Activated T-cell treated with anti-CD3 and anti-CD28 coated beads for 4 hours (primary cell): ENCODE measurements around the gene LRRC75B.
"Not testable (repeated sequence)": the region's sequence is repeated elsewhere in the genome, so short reads cannot be mapped to it uniquely, and the experiment has no call there.

Experiments used
- DNase-seq: peaks from one replicate; pipeline ENCODE4 v3.0.0-alpha.2; 2020

LRRC75B gene

GRCh38 chr22:24602105-24602749 is 9.4 kb upstream of the LRRC75B start:
- not testable (repeated sequence) for DNase-seq

- no peak for DNase-seq
These were observed 8.6 kb upstream of the LRRC75B start for GRCh38 chr22:24601217-24602104.

- not testable (repeated sequence) for DNase-seq
These were observed 7.3 kb upstream of the LRRC75B start for GRCh38 chr22:24599958-24600715.

GRCh38 chr22:24599514-24599913 is 6.6 kb upstream of the LRRC75B start:
- no peak for DNase-seq

GRCh38 chr22:24597076-24597475 is 4.2 kb upstream of the LRRC75B start:
- DNase-seq = not testable (repeated sequence)

- DNase-seq = no peak
These were observed 3.0 kb upstream of the LRRC75B start for GRCh38 chr22:24595863-24596262.

GRCh38 chr22:24595228-24595627 is 2.4 kb upstream of the LRRC75B start:
- no peak for DNase-seq

GRCh38 chr22:24594569-24595120 is 1.8 kb upstream of the LRRC75B start:
- DNase-seq = no peak

- DNase-seq = no peak
These were observed 1.1 kb upstream of the LRRC75B start for GRCh38 chr22:24593836-24594568.

- DNase-seq = not testable (repeated sequence)
These were observed 624 bp upstream of the LRRC75B start for GRCh38 chr22:24593559-24593835.

- no peak for DNase-seq
These were observed 619 bp downstream of the LRRC75B start for GRCh38 chr22:24592058-24592850.

- DNase-seq = no peak
These were observed 1.5 kb downstream of the LRRC75B start for GRCh38 chr22:24591286-24591830.

GRCh38 chr22:24590596-24591173 is 2.2 kb downstream of the LRRC75B start:
- DNase-seq = no peak

GRCh38 chr22:24589518-24590030 is 3.3 kb downstream of the LRRC75B start:
- DNase-seq = no peak

- no peak for DNase-seq
These were observed 4.0 kb downstream of the LRRC75B start for GRCh38 chr22:24588757-24589481.

- no peak for DNase-seq
These were observed 4.5 kb downstream of the LRRC75B start for GRCh38 chr22:24588381-24588756.

GRCh38 chr22:24587948-24588347 is 4.9 kb downstream of the LRRC75B start:
- no peak for DNase-seq

- no peak for DNase-seq
These were observed 5.6 kb downstream of the LRRC75B start for GRCh38 chr22:24587251-24587650.

- no peak for DNase-seq
These were observed 6.8 kb downstream of the LRRC75B start for GRCh38 chr22:24585927-24586546.

- DNase-seq = no peak
These were observed 7.4 kb downstream of the LRRC75B start for GRCh38 chr22:24585461-24585860.
